ENCODE results near the gene KNTC1.

DNA sequence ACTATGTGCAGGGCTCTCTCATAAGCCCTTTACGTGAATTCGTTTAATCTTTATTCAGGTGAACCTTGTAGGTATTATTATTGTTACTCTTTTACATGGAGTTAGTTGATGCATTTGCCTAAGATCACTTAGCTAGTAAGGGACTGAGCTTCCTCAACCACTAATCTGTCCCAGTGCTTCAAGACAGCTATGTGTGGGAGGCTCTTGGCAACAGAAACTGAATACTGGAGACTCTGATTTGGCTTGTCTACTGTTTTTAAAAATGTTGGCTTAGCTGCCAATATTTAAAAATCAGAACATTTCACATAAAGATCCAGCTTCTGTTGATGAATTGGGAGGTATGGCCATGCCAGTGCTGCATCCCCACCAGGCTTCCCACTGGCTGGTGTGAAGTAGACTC is 6.8 kb downstream of the KNTC1 start:
- TF ChIP-seq, protein P1, sequence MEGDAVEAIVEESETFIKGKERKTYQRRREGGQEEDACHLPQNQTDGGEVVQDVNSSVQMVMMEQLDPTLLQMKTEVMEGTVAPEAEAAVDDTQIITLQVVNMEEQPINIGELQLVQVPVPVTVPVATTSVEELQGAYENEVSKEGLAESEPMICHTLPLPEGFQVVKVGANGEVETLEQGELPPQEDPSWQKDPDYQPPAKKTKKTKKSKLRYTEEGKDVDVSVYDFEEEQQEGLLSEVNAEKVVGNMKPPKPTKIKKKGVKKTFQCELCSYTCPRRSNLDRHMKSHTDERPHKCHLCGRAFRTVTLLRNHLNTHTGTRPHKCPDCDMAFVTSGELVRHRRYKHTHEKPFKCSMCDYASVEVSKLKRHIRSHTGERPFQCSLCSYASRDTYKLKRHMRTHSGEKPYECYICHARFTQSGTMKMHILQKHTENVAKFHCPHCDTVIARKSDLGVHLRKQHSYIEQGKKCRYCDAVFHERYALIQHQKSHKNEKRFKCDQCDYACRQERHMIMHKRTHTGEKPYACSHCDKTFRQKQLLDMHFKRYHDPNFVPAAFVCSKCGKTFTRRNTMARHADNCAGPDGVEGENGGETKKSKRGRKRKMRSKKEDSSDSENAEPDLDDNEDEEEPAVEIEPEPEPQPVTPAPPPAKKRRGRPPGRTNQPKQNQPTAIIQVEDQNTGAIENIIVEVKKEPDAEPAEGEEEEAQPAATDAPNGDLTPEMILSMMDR (IDR thresholded peaks at IDR 0.05 in 8 of 11, conservative IDR thresholded peaks at IDR 0.05 in 3 of 11): no peak
- TF ChIP-seq POLR2AphosphoS5 (IDR thresholded peaks at IDR 0.05): no peak
- TF ChIP-seq POLR2A (IDR thresholded peaks at IDR 0.05): no peak
